GM12878 (cell line): ENCODE data around the gene RHOT1.

Source experiments
- CHD4 ChIP-seq: fragments of 200-600 bp; sonication (generic); IDR thresholded peaks from 2 replicates; pipeline ENCODE4 v1.6.1; 2016; ENCODE audit warnings: mild to moderate bottlenecking
- CTCF ChIP-seq, 3 experiments: IDR thresholded peaks in 2 of 3; conservative IDR thresholded peaks in 1 of 3; 2 replicates each; pipeline ENCODE4 v1.5.1; 2011; ENCODE audit warnings: low read depth in 3 of 3, low read length in 3 of 3, mild to moderate bottlenecking in 3 of 3, control low read depth in 2 of 3, moderate library complexity in 2 of 3, inconsistent platforms in 1 of 3, mixed read lengths in 1 of 3; ENCODE audit not compliant: control insufficient read depth in 2 of 3, insufficient read depth in 1 of 3; ENCODE audit errors: extremely low read depth in 1 of 3
- EZH2 ChIP-seq: IDR thresholded peaks from 2 replicates; pipeline ENCODE4 v1.6.1; 2012; ENCODE audit warnings: low read depth, mild to moderate bottlenecking, control low read depth, inconsistent platforms, low read length, borderline replicate concordance; ENCODE audit not compliant: control insufficient read depth
- NFYA ChIP-seq: IDR thresholded peaks from 2 replicates; pipeline ENCODE4 v1.6.1; 2011; ENCODE audit warnings: low read depth, mild to moderate bottlenecking, low read length, improper control_type of control experiment, borderline replicate concordance
- POLR2AphosphoS5 ChIP-seq: IDR thresholded peaks from 2 replicates; pipeline ENCODE4 v1.6.1; 2011; ENCODE audit warnings: mild to moderate bottlenecking, low read length, inconsistent platforms
- ZNF207 ChIP-seq: fragments of 450-650 bp; IDR thresholded peaks from 2 replicates; pipeline ENCODE4 v1.6.1; 2014; ENCODE audit warnings: antibody characterized with exemption, mild to moderate bottlenecking, borderline replicate concordance

- TF ChIP-seq CTCF (IDR thresholded peaks at IDR 0.05 in 2 of 3, conservative IDR thresholded peaks at IDR 0.05 in 1 of 3; ENCODE audit: control insufficient read depth in 2 of 3, extremely low read depth in 1 of 3, insufficient read depth in 1 of 3, low read depth in 3 of 3, low read length in 3 of 3) (no peak), EZH2 (no peak), CHD4 (no peak), NFYA (no peak), POLR2AphosphoS5 (no peak), ZNF207 (no peak)
These were observed 1.0 kb upstream of the RHOT1 start for GRCh38 chr17:32141258-32141657.
